Tibial artery (tissue), 4 donors: Measurements from ENCODE around the gene IDH2.

ENCODE experiments used
- DNase-seq, 2 donors: peaks; one replicate each; pipeline ENCODE4 v3.0.0-alpha.2; 2019
- H3K27ac ChIP-seq, 2 donors: fragments of 200-600 bp; sonication (generic) in 1 of 2; 1 replicate in 1 of 2; 2 replicates in 1 of 2; pipeline ENCODE4 v1.5.1; 2018 to 2019; ENCODE audit warnings: mild to moderate bottlenecking in 1 of 2
- H3K27me3 ChIP-seq, 2 donors: fragments of 200-600 bp; sonication (generic) in 1 of 2; one replicate each; pipeline versions ENCODE4 v1.5.1 to v1.6.0; 2016 to 2019
- H3K36me3 ChIP-seq, 3 donors: fragments of 200-600 bp; sonication (generic) in 2 of 3; one replicate each; pipeline ENCODE4 v1.5.1; 2016 to 2019; ENCODE audit warnings: mild to moderate bottlenecking in 2 of 3
- H3K4me1 ChIP-seq, 4 donors: fragments of 200-600 bp; sonication (generic) in 2 of 4; 1 replicate in 3 of 4; 2 replicates in 1 of 4; pipeline ENCODE4 v1.5.1; 2016 to 2019
- H3K4me3 ChIP-seq, 2 donors: fragments of 200-600 bp; sonication (generic) in 1 of 2; 1 replicate in 1 of 2; 2 replicates in 1 of 2; pipeline ENCODE4 v1.5.1; 2018 to 2019; ENCODE audit warnings: mild to moderate bottlenecking in 2 of 2
- H3K9me3 ChIP-seq, 3 donors: fragments of 200-600 bp; sonication (generic) in 1 of 3; one replicate each; pipeline ENCODE4 v1.5.1; 2016 to 2019
- CTCF ChIP-seq, 2 experiments: fragments of 200-600 bp in 1 of 2; fragments of 450-650 bp in 1 of 2; IDR thresholded peaks; one replicate each; pipeline ENCODE4 v1.5.1; 2017 to 2019; ENCODE audit warnings: antibody characterized with exemption in 2 of 2, mild to moderate bottlenecking in 1 of 2, moderate library complexity in 1 of 2
- intact Hi-C: fragments of 100-400 bp; cut with DNase I; formaldehyde crosslinking; loops from one replicate; pipeline ENCODE4 v1.15.0; 2023; ENCODE audit warnings: low total_unique reads

The IDH2 gene

GRCh38 chr15:90046289-90046688 lies 56.0 kb downstream of the IDH2 start:
- H3K4me3 ChIP-seq, result no peak overlapping the region
- intact Hi-C loops, result no loop called here
- peaks cover 0 to 23% (median 14%) of the 10 kb centered on the region in 4 donors for H3K4me1 ChIP-seq
- TF ChIP-seq CTCF (IDR thresholded peaks at IDR 0.05), result no peak
- H3K36me3 ChIP-seq, result no peaks in the 10 kb centered on the region
- H3K27ac ChIP-seq, result no peak overlapping the region
- no peaks in the 10 kb centered on the region for H3K9me3 ChIP-seq
- H3K27me3 ChIP-seq, result no peaks in the 10 kb centered on the region
- no peak for DNase-seq

- H3K27me3 ChIP-seq, result no peaks in the 10 kb centered on the region
- no peak overlapping the region for H3K4me3 ChIP-seq
- TF ChIP-seq CTCF (IDR thresholded peaks at IDR 0.05), result no peak
- no peak overlapping the region for H3K27ac ChIP-seq
- no peak for DNase-seq
- no peaks in the 10 kb centered on the region for H3K9me3 ChIP-seq
- no peaks in the 10 kb centered on the region for H3K36me3 ChIP-seq
- H3K4me1 ChIP-seq, result peaks cover 0 to 23% (median 14%) of the 10 kb centered on the region in 4 donors
- intact Hi-C loops, result no loop called here
Observed at GRCh38 chr15:90044916-90045371, 57.3 kb downstream of the IDH2 start.

DNA sequence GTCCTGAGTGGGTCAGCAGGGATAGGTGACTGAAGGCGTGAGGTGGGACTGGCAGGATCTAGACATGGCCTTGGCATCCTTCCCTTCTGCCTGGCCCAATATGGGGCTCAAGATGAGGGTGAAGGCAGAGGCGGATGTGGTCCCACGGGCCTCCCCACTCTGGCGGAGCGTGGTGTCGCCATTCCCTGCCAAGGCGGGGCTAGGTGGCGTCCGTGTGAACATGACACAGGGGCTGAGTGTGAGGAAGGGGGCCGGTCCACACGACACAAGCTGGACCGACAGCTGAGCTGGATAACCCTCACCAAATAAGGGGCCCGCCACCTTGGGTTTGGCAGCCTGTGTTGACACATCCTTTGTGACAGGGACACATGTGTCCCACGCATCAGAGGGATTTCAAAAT lies 58.1 kb downstream of the IDH2 start:
- no peak for TF ChIP-seq CTCF (IDR thresholded peaks at IDR 0.05)
- Histone ChIP-seq H3K4me1 (peaks cover 0 to 23% (median 14%) of the 10 kb centered on the region in 4 donors), H3K4me3 (no peak overlapping the region), H3K27ac (no peak overlapping the region), H3K27me3 (no peaks in the 10 kb centered on the region), H3K36me3 (no peaks in the 10 kb centered on the region), H3K9me3 (no peaks in the 10 kb centered on the region)
- no peak for DNase-seq
- intact Hi-C loops, result no loop called here

DNA sequence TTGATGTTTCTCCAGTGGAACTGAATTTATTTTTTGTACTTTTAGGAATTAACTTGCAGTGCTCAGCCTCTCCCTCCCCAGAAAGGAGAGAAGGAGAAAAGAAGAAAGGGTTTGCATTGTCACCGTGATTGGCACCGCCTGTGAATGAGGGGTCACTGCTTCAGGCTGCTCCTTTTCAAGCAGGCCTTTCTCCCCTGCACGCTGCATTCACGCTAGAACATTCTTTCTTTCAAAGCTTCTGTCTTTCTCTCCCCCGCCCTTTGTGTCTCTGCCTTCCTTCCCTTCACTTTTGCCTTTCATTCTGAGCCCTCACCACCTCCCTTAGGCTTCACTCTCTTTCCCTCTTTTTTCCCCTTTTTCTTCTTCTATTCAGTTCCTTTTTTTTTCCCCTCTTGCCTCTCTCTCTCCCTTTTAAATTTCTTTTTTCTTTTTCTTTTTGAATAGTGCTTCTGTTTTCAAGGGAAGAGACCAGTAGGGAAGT lies 58.7 kb downstream of the IDH2 start:
- H3K36me3 ChIP-seq, result no peaks in the 10 kb centered on the region
- peaks cover 0 to 23% (median 14%) of the 10 kb centered on the region in 4 donors for H3K4me1 ChIP-seq
- DNase-seq, result no peak
- H3K9me3 ChIP-seq, result no peaks in the 10 kb centered on the region
- intact Hi-C loops, result no loop called here
- no peaks in the 10 kb centered on the region for H3K27me3 ChIP-seq
- no peak for TF ChIP-seq CTCF (IDR thresholded peaks at IDR 0.05)
- H3K27ac ChIP-seq, result no peak overlapping the region
- H3K4me3 ChIP-seq, result no peak overlapping the region

DNA sequence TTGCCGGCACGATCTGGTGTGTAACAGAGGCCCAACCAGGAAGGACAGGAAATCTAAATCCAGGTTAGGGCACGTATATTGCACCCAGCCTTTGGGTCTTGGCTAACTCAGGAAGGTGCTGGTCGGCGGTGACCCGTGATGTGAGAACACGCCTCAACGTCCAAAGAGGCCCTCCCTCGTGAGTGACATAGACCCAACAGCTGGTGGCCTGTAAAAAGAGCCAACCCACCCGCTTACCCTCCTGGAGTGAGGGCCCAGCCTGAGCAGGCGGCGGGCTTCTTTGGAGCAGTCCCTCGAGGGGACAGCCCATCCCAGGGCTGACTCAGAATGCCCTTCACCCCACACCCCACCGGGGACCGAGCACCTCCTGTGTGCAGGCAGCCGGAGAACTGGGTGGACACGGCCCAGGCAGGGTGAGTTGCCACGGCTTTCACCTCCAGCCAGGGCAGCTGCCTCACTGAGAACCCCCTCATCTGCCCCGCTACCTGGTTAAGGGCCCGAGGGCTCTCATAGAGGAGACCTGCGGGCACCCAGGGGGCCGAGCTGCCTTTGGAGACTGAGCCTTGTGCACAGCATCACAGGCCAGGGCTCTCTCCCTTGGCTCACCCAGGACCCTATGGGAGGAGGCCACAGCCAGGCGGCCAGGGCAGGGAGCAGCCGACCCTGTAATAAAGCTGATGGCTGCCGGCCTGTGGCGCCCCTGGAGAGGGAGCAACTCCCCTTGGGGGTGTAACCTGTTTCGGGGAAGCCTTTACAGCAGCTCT lies 59.3 kb downstream of the IDH2 start:
- H3K27ac ChIP-seq, result no peak overlapping the region
- H3K4me1 ChIP-seq, result peaks cover 0 to 22% (median 12%) of the 10 kb centered on the region in 4 donors
- DNase-seq, result no peak
- H3K27me3 ChIP-seq, result no peaks in the 10 kb centered on the region
- H3K4me3 ChIP-seq, result no peak overlapping the region
- intact Hi-C loops, result no loop called here
- H3K9me3 ChIP-seq, result no peaks in the 10 kb centered on the region
- H3K36me3 ChIP-seq, result no peaks in the 10 kb centered on the region
- TF ChIP-seq CTCF (IDR thresholded peaks at IDR 0.05), result no peak
